K562 (cell line): ENCODE data around the gene BCL2L15. TPM values are rescaled to one million over a fixed set of nuclear protein-coding genes. Genes with fewer than 3 reads are reported as not detected.
A peak's percentile ranks its signal among the peaks of the same experiment; 100 is the strongest.

Experiments used
- CBFA2T3 ChIP-seq: fragments of 450-650 bp; IDR thresholded peaks from 2 replicates; pipeline ENCODE4 v1.6.1; 2017
- CCNT2 ChIP-seq: IDR thresholded peaks from 2 replicates; pipeline ENCODE4 v1.6.1; 2011; ENCODE audit warnings: borderline replicate concordance, low read depth, mild to moderate bottlenecking, moderate library complexity, mixed read lengths, low read length; ENCODE audit not compliant: insufficient read length; ENCODE audit errors: extremely low read depth
- DPF2 ChIP-seq: fragments of 450-650 bp; IDR thresholded peaks from 2 replicates; pipeline ENCODE4 v1.6.1; 2016
- EZH2 ChIP-seq: IDR thresholded peaks from 2 replicates; pipeline ENCODE4 v1.6.1; 2012; ENCODE audit warnings: low read depth, mild to moderate bottlenecking, inconsistent platforms, low read length, borderline replicate concordance
- GATA2 ChIP-seq: sonication (generic); formaldehyde crosslinking; IDR thresholded peaks from 2 replicates; pipeline ENCODE4 v1.4.0; 2020; ENCODE audit warnings: mild to moderate bottlenecking, missing genetic modification reagents
- IRF2 ChIP-seq: sonication (generic); formaldehyde crosslinking; IDR thresholded peaks from 2 replicates; pipeline ENCODE4 v1.8.1; 2022; ENCODE audit warnings: mild to moderate bottlenecking, missing genetic modification reagents
- MAX ChIP-seq: sonication (generic); formaldehyde crosslinking; IDR thresholded peaks from 2 replicates; pipeline ENCODE4 v1.9.0; 2022; ENCODE audit warnings: mild to moderate bottlenecking, missing genetic modification reagents
- MEF2D ChIP-seq: conservative IDR thresholded peaks from 2 replicates; pipeline ENCODE4 v1.6.1; 2016; ENCODE audit warnings: low read depth, missing genetic modification characterization, missing compliant biosample characterization
- MITF ChIP-seq: IDR thresholded peaks from 2 replicates; pipeline ENCODE4 v1.6.1; 2014; ENCODE audit warnings: antibody characterized with exemption
- NFATC3 ChIP-seq: fragments of 450-650 bp; IDR thresholded peaks from 2 replicates; pipeline ENCODE4 v1.6.1; 2017; ENCODE audit warnings: mild to moderate bottlenecking
- NR2C2 ChIP-seq, 2 experiments: fragments of 200-800 bp in 1 of 2; sonication (Bioruptor generic) in 1 of 2; sonication (generic) in 1 of 2; formaldehyde crosslinking in 1 of 2; IDR thresholded peaks; 2 replicates each; pipeline versions ENCODE4 v1.6.1 to v1.8.0; 2016 to 2022; ENCODE audit warnings: mild to moderate bottlenecking in 1 of 2, missing compliant biosample characterization in 1 of 2, missing genetic modification characterization in 1 of 2, missing genetic modification reagents in 1 of 2
- PRMT5 ChIP-seq: sonication (generic); formaldehyde crosslinking; IDR thresholded peaks from 2 replicates; pipeline ENCODE4 v1.5.0; 2020; ENCODE audit warnings: missing genetic modification reagents
- RBM39 ChIP-seq: fragments of 200-400 bp; formaldehyde crosslinking; optimal IDR thresholded peaks from 2 replicates; pipeline ENCODE3; 2018; ENCODE audit warnings: low read depth, low read length
- RUNX1 ChIP-seq: sonication (generic); IDR thresholded peaks from 2 replicates; pipeline ENCODE4 v1.6.1; 2016; ENCODE audit warnings: antibody characterized with exemption, low read depth
- SIN3B ChIP-seq: fragments of 450-650 bp; IDR thresholded peaks from 2 replicates; pipeline ENCODE4 v1.6.1; 2017; ENCODE audit warnings: low read depth, mild to moderate bottlenecking, moderate library complexity
- SMAD3 ChIP-seq: fragments of 450-650 bp; formaldehyde crosslinking; conservative IDR thresholded peaks from 2 replicates; pipeline ENCODE4 v1.4.0; 2020; ENCODE audit warnings: mild to moderate bottlenecking
- SMARCE1 ChIP-seq: fragments of 450-650 bp; IDR thresholded peaks from 2 replicates; pipeline ENCODE4 v1.7.1; 2016; ENCODE audit warnings: mild to moderate bottlenecking
- SP2 ChIP-seq: IDR thresholded peaks from 2 replicates; pipeline ENCODE4 v1.6.1; 2011; ENCODE audit warnings: mild to moderate bottlenecking, low read depth, low read length, moderate library complexity; ENCODE audit not compliant: poor library complexity, severe bottlenecking; ENCODE audit errors: extremely low read depth
- SRF ChIP-seq, 2 experiments: fragments of 250-450, 450-650 bp in 1 of 2; sonication (Bioruptor Pico) in 1 of 2; sonication (generic) in 1 of 2; formaldehyde crosslinking; IDR thresholded peaks; 2 replicates each; pipeline versions ENCODE4 v1.5.0 to v1.5.1; 2020 to 2022; ENCODE audit warnings: mild to moderate bottlenecking in 1 of 2, missing genetic modification reagents in 1 of 2
- SUPT5H ChIP-seq: fragments of 450-650 bp; IDR thresholded peaks from 2 replicates; pipeline ENCODE4 v1.6.1; 2016
- TCF7 ChIP-seq: sonication (generic); IDR thresholded peaks from 2 replicates; pipeline ENCODE4 v1.6.1; 2016; ENCODE audit warnings: antibody characterized with exemption, borderline replicate concordance
- YY1 ChIP-seq, 3 experiments: IDR thresholded peaks; 2 replicates each; pipeline ENCODE4 v1.6.1; 2011; ENCODE audit warnings: low read length in 2 of 3, mild to moderate bottlenecking in 2 of 3, moderate library complexity in 2 of 3, borderline replicate concordance in 1 of 3, control low read depth in 1 of 3, low read depth in 1 of 3; ENCODE audit not compliant: insufficient read depth in 3 of 3, insufficient replicate concordance in 2 of 3, control insufficient read depth in 1 of 3, insufficient read length in 1 of 3; ENCODE audit errors: extremely low read depth in 1 of 3
- ZKSCAN3 ChIP-seq: fragments of 250-450 bp; sonication (Bioruptor Pico); IDR thresholded peaks from 2 replicates; pipeline ENCODE4 v1.4.0; 2020
- ZNF134 ChIP-seq: fragments of 250-450 bp; sonication (Bioruptor Pico); conservative IDR thresholded peaks from 2 replicates; pipeline ENCODE4 v1.4.0; 2020
- ZNF212 ChIP-seq: fragments of 450-650 bp; formaldehyde crosslinking; IDR thresholded peaks from 2 replicates; pipeline ENCODE4 v1.4.0; 2020; ENCODE audit warnings: mild to moderate bottlenecking
- ZNF24 ChIP-seq: fragments of 450-650 bp; IDR thresholded peaks from 2 replicates; pipeline ENCODE4 v1.6.1; 2016
- ZNF274 ChIP-seq: IDR thresholded peaks from 2 replicates; pipeline ENCODE4 v1.6.1; 2011; ENCODE audit warnings: low read depth, mild to moderate bottlenecking, low read length, moderate library complexity, borderline replicate concordance
- ZNF354B ChIP-seq: fragments of 250-450 bp; sonication (Bioruptor Pico); IDR thresholded peaks from 2 replicates; pipeline ENCODE4 v1.4.0; 2020
- ZNF507 ChIP-seq: conservative IDR thresholded peaks from 2 replicates; pipeline ENCODE4 v1.6.1; 2017; ENCODE audit warnings: missing genetic modification characterization, missing compliant biosample characterization
- ZNF589 ChIP-seq: fragments of 200-800 bp; sonication (Bioruptor generic); IDR thresholded peaks from 2 replicates; pipeline ENCODE4 v1.6.1; 2016; ENCODE audit warnings: low read depth, missing genetic modification characterization, missing compliant biosample characterization
- ZNF830 ChIP-seq: fragments of 250-450 bp; sonication (Bioruptor Pico); IDR thresholded peaks from 2 replicates; pipeline ENCODE4 v1.5.0; 2021; ENCODE audit warnings: mild to moderate bottlenecking
- polyA plus RNA-seq, 8 experiments: library from polyadenylated mRNA; depleted of rRNA in 4 of 8; stranded (reverse) in 5 of 8; unstranded in 3 of 8; fragments of >200 nt; fragmentation: Nextera tagmentation in 2 of 8; fragmentation: Illumina TruSeq in 1 of 8; extraction: Ambion mirVana in 2 of 8; extraction: Trizol in 1 of 8; gene quantifications; 2 replicates each; pipeline versions ENCODE4 v1.2.1 to v1.2.3, GENCODE V29; 2011 to 2014; ENCODE audit warnings: inconsistent platforms in 1 of 8, missing spikeins in 1 of 8
- total RNA-seq, 7 experiments: library from RNA; depleted of rRNA in 6 of 7; stranded (reverse); fragments of >200 nt in 6 of 7; fragmentation: Illumina TruSeq in 2 of 7; extraction: Trizol in 2 of 7; gene quantifications; 2 replicates each; pipeline versions ENCODE4 v1.2.1 to v1.2.3, GENCODE V29; 2011 to 2021; ENCODE audit warnings: low replicate concordance in 1 of 7
- TF ChIP-seq, protein P1 (sequence below): sonication (generic); formaldehyde crosslinking; IDR thresholded peaks from 2 replicates; pipeline ENCODE4 v1.8.0; 2022; ENCODE audit warnings: mild to moderate bottlenecking, missing genetic modification reagents

BCL2L15 gene
- total and polyA plus RNA-seq, 9 of the 15 experiments (the other 6 are each of a cell fraction or from before 2014, with no cell fraction given): 0.06 to 0.42 (median 0.28) TPM; not detected in 1

GRCh38 chr1:113931451-113931851, 44.1 kb upstream of the BCL2L15 start (continued):
- TF ChIP-seq RUNX1: no peak
- TF ChIP-seq ZNF507 (tag): no peak
- TF ChIP-seq ZNF24: no peak
- TF ChIP-seq PRMT5 (CRISPR knock-in tag): no peak
- TF ChIP-seq DPF2: peak; percentile 29; the same call in 1 of the 2 replicates
- TF ChIP-seq GATA2 (CRISPR knock-in tag): no peak
- no peak for TF ChIP-seq SP2
- no peak for TF ChIP-seq SRF (CRISPR knock-in tag; IDR thresholded peaks at IDR 0.05)
- TF ChIP-seq ZNF589 (CRISPR knock-in tag): no peak
- no peak for TF ChIP-seq YY1 (IDR thresholded peaks at IDR 0.05; ENCODE audit: borderline replicate concordance in 1 of 3, control insufficient read depth in 1 of 3, extremely low read depth in 1 of 3, insufficient read depth in 3 of 3, insufficient read length in 1 of 3, insufficient replicate concordance in 2 of 3, low read depth in 1 of 3, low read length in 2 of 3)
- TF ChIP-seq SIN3B: no peak
- TF ChIP-seq MEF2D (tag): no peak
- no peak for TF ChIP-seq ZNF830 (CRISPR knock-in tag)
- TF ChIP-seq ZNF212 (CRISPR knock-in tag): no peak
- TF ChIP-seq ZNF134 (CRISPR knock-in tag): no peak
- TF ChIP-seq ZNF354B (CRISPR knock-in tag): no peak
- TF ChIP-seq MITF: no peak
- peak; percentile 29; the same call in 1 of the 2 replicates for TF ChIP-seq CBFA2T3
- TF ChIP-seq NR2C2 (CRISPR knock-in tag; IDR thresholded peaks at IDR 0.05): no peak
- TF ChIP-seq NR2C2 (tag; IDR thresholded peaks at IDR 0.05): 0 out of 2 replicates have a peak, but pooled peaks have one; percentile 18
- no peak for TF ChIP-seq TCF7
- no peak for TF ChIP-seq SUPT5H
- TF ChIP-seq ZNF274: no peak
- no peak for TF ChIP-seq SMAD3 (CRISPR knock-in tag)
- no peak for TF ChIP-seq MAX (CRISPR knock-in tag)
- no peak for TF ChIP-seq IRF2 (CRISPR knock-in tag)
- TF ChIP-seq EZH2: no peak
- TF ChIP-seq NFATC3: no peak
- no peak for TF ChIP-seq RBM39
- TF ChIP-seq SMARCE1: peak; percentile 54; the same call in 1 of the 2 replicates
- TF ChIP-seq, protein P1, sequence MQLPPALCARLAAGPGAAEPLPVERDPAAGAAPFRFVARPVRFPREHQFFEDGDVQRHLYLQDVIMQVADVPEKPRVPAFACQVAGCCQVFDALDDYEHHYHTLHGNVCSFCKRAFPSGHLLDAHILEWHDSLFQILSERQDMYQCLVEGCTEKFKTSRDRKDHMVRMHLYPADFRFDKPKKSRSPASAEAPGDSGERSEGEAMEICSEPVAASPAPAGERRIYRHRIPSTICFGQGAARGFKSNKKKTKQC: no peak
- no peak for TF ChIP-seq CCNT2
- TF ChIP-seq ZKSCAN3 (CRISPR knock-in tag): no peak
